ENCODE measurements around the gene ZBTB16. TPM values are rescaled to one million over a fixed set of nuclear protein-coding genes. Genes with fewer than 3 reads are reported as not detected.

The ZBTB16 gene
- total RNA-seq, 1 experiment from 2014 or later: 0.21 TPM

DNA sequence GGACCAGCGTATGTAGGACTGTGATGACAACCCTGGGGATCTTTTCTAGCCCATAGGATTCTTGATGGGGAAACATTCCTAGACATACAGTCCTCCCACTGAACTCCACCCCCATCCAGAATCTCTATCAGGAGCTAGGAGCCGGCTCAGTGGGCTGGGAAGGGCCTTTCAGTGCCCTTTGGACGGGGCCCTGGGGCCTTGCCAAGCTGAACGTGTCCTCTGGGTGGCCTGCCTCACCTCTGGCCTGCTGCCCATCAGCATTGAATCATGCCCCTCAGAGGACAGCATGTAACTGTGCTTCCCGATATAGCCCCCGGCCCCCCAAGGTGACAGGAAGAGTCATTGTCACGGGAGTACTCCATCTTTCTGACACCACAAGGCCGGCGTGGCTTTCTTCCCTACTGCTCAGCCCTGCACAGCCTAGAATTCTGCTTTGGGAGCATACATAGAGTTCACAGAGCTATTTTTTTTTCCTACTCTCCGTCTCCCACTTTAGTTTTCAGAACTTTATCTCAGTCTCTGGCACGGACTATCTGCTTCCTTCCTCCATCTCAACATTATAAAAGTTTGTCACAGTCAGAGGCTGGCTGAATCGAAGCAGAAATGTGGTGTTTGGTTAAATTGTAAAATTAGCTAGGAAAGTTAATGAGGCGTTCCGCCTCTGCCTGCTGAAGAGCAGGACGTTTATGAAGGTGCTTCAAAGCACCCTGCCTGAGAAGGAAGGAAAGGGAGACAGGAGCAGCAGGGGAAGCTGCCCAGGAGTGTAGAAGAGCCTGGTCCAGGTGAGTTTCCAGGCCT, 111.9 kb downstream of the ZBTB16 start:
- ATAC-seq: no peak
- intact Hi-C loops (cut with micrococcal nuclease; ENCODE audit: unreplicated experiment) (no loop called here), in situ Hi-C loops (cut with HindIII; ENCODE audit: low pct_unique_long_range_greater_than_20kb, low sequenced_read_pairs) (no loop called here)

DNA sequence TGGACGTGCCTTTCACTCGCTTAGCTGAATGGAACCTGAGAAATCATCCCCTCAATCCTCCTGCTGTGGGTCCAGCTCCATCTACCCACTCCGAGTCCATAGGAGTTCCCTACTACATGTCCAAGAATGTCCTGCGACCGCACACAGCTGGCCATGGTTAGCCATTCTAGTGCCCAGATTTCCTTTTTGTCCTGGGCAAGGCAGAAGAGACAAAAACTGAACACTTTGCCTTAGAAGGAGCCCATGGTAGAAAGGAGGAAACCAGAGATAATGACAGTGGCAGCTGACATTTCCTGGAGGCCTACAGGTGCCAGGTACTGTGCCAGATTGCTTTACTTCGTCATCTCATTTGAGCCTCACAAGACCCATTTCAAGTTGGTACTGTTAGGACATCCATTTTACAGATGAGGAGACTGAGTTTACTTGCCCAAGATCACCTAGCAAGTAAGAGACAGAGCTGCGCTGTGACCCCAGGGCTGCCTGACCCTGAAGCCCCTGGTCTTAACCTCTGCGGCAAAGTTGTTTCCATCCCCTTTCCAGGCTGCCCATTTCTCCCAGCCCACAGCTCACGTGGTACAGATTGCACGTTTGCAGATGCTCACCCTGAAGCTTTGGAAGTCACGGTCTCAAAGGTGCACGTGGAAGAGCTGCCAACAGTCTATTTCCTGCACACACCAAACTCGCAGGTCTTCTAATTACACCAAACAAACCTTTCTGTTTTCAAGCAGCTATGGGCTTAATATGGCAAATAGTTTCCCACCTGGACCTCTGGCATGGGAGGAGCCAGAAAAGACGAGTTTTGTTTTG, 112.7 kb downstream of the ZBTB16 start:
- intact Hi-C loops (cut with micrococcal nuclease; ENCODE audit: unreplicated experiment) (no loop called here), in situ Hi-C loops (cut with HindIII; ENCODE audit: low pct_unique_long_range_greater_than_20kb, low sequenced_read_pairs) (no loop called here)
- Histone ChIP-seq H3K9me3 (ENCODE audit: control insufficient read depth, insufficient read depth, low read depth, low read length) (no peaks in the 10 kb centered on the region), H3K4me1 (ENCODE audit: control insufficient read depth, insufficient read depth, low read length) (no peaks in the 10 kb centered on the region), H3K36me3 (ENCODE audit: control insufficient read depth, insufficient read depth, low read length) (no peaks in the 10 kb centered on the region), H3K4me3 (ENCODE audit: low read depth in 2 of 2, low read length in 2 of 2) (no peak overlapping the region), H3K27me3 (ENCODE audit: control insufficient read depth, insufficient read depth, low read length) (peaks cover 14% of the 10 kb centered on the region; the same call in 1 of the 2 replicates), H3K27ac (ENCODE audit: low read length) (no peak overlapping the region)
- DNase-seq (ENCODE audit: low read depth, low spot score): no peak
- no peak for TF ChIP-seq POLR2AphosphoS5 (IDR thresholded peaks at IDR 0.05; ENCODE audit: low read depth, low read length)
- no peak for TF ChIP-seq TCF7L2 (IDR thresholded peaks at IDR 0.05; ENCODE audit: low read depth, low read length)
- TF ChIP-seq, protein P1, sequence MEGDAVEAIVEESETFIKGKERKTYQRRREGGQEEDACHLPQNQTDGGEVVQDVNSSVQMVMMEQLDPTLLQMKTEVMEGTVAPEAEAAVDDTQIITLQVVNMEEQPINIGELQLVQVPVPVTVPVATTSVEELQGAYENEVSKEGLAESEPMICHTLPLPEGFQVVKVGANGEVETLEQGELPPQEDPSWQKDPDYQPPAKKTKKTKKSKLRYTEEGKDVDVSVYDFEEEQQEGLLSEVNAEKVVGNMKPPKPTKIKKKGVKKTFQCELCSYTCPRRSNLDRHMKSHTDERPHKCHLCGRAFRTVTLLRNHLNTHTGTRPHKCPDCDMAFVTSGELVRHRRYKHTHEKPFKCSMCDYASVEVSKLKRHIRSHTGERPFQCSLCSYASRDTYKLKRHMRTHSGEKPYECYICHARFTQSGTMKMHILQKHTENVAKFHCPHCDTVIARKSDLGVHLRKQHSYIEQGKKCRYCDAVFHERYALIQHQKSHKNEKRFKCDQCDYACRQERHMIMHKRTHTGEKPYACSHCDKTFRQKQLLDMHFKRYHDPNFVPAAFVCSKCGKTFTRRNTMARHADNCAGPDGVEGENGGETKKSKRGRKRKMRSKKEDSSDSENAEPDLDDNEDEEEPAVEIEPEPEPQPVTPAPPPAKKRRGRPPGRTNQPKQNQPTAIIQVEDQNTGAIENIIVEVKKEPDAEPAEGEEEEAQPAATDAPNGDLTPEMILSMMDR (IDR thresholded peaks at IDR 0.05): no peak
- TF ChIP-seq, protein P2, sequence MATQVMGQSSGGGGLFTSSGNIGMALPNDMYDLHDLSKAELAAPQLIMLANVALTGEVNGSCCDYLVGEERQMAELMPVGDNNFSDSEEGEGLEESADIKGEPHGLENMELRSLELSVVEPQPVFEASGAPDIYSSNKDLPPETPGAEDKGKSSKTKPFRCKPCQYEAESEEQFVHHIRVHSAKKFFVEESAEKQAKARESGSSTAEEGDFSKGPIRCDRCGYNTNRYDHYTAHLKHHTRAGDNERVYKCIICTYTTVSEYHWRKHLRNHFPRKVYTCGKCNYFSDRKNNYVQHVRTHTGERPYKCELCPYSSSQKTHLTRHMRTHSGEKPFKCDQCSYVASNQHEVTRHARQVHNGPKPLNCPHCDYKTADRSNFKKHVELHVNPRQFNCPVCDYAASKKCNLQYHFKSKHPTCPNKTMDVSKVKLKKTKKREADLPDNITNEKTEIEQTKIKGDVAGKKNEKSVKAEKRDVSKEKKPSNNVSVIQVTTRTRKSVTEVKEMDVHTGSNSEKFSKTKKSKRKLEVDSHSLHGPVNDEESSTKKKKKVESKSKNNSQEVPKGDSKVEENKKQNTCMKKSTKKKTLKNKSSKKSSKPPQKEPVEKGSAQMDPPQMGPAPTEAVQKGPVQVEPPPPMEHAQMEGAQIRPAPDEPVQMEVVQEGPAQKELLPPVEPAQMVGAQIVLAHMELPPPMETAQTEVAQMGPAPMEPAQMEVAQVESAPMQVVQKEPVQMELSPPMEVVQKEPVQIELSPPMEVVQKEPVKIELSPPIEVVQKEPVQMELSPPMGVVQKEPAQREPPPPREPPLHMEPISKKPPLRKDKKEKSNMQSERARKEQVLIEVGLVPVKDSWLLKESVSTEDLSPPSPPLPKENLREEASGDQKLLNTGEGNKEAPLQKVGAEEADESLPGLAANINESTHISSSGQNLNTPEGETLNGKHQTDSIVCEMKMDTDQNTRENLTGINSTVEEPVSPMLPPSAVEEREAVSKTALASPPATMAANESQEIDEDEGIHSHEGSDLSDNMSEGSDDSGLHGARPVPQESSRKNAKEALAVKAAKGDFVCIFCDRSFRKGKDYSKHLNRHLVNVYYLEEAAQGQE (IDR thresholded peaks at IDR 0.05; ENCODE audit: insufficient read depth in 1 of 2, low read depth in 2 of 2, low read length in 1 of 2): no peak
- TF ChIP-seq SIN3A (IDR thresholded peaks at IDR 0.05; ENCODE audit: borderline replicate concordance, insufficient read depth, low read depth, low read length): no peak
- ATAC-seq: no peak
- ChIA-PET POLR2A (no interaction called here), CTCF (no interaction called here)
- no TSS peak for BruUV-seq (replicated peaks)

More for the DNA sequence above, 111.9 kb downstream of the ZBTB16 start:
- H3K9me3 ChIP-seq (ENCODE audit: control insufficient read depth, insufficient read depth, low read depth, low read length): no peaks in the 10 kb centered on the region
- H3K27ac ChIP-seq (ENCODE audit: low read length): no peak overlapping the region
- TF ChIP-seq, protein P2 (IDR thresholded peaks at IDR 0.05; ENCODE audit: insufficient read depth in 1 of 2, low read depth in 2 of 2, low read length in 1 of 2): no peak
- TF ChIP-seq, protein P1 (IDR thresholded peaks at IDR 0.05): no peak
- TF ChIP-seq SIN3A (IDR thresholded peaks at IDR 0.05; ENCODE audit: borderline replicate concordance, insufficient read depth, low read depth, low read length): no peak
- TF ChIP-seq POLR2AphosphoS5 (IDR thresholded peaks at IDR 0.05; ENCODE audit: low read depth, low read length): no peak
- TF ChIP-seq TCF7L2 (IDR thresholded peaks at IDR 0.05; ENCODE audit: low read depth, low read length): no peak
- H3K27me3 ChIP-seq (ENCODE audit: control insufficient read depth, insufficient read depth, low read length): peaks cover 15% of the 10 kb centered on the region; the same call in 1 of the 2 replicates
- no peak overlapping the region for H3K4me3 ChIP-seq (ENCODE audit: low read depth in 2 of 2, low read length in 2 of 2)
- no peaks in the 10 kb centered on the region; the same call in 1 of the 2 replicates for H3K4me1 ChIP-seq (ENCODE audit: control insufficient read depth, insufficient read depth, low read length)
- no peaks in the 10 kb centered on the region for H3K36me3 ChIP-seq (ENCODE audit: control insufficient read depth, insufficient read depth, low read length)
- CTCF ChIA-PET: interaction anchor here (0.7 kb wide), 1 partner anchor 264 kb away, joined by 3 read pairs; no protein-coding TSS in a partner anchor
- POLR2A ChIA-PET: no interaction called here
- no peak for DNase-seq (ENCODE audit: low read depth, low spot score)
- no TSS peak for BruUV-seq (replicated peaks)

All from Panc1 (cell line).